ENCODE results near the gene CHCHD3.

CHCHD3 gene

GRCh38 chr7:132778761-132779160 lies 303.1 kb downstream of the CHCHD3 start:
- no peak overlapping the region for H3K27ac ChIP-seq
- TF ChIP-seq CTCF (IDR thresholded peaks at IDR 0.05) (no peak), ZFX (IDR thresholded peaks at IDR 0.05; ENCODE audit: borderline replicate concordance) (no peak)

DNA sequence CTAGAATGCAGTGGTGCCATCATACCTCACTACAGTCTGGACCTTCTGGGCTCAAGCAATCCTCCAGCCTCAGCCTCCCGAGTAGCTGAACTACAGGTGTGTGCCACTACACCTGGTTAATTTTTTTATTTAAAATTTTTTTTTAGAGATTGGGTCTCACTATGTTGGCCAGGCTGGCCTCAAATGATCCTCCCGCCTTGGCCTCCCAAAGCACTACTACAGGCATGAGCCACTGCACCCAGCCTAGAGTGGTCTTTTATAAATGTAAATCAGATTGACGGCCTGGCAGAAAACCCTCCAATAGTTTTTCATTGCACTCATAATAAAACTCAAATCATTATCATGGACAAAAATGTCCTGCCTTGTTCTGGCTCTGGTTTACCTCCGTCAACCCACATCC lies 303.9 kb downstream of the CHCHD3 start:
- TF ChIP-seq CTCF (IDR thresholded peaks at IDR 0.05) (no peak), ZFX (IDR thresholded peaks at IDR 0.05; ENCODE audit: borderline replicate concordance) (no peak)
- no peak overlapping the region for H3K27ac ChIP-seq

- TF ChIP-seq ZFX (IDR thresholded peaks at IDR 0.05; ENCODE audit: borderline replicate concordance) (no peak), CTCF (IDR thresholded peaks at IDR 0.05) (no peak)
- H3K27ac ChIP-seq, result no peak overlapping the region
Measured at GRCh38 chr7:132777414-132777813, 304.5 kb downstream of the CHCHD3 start.

GRCh38 chr7:132776048-132776620 lies 305.8 kb downstream of the CHCHD3 start:
- no peak for TF ChIP-seq CTCF (IDR thresholded peaks at IDR 0.05)

DNA sequence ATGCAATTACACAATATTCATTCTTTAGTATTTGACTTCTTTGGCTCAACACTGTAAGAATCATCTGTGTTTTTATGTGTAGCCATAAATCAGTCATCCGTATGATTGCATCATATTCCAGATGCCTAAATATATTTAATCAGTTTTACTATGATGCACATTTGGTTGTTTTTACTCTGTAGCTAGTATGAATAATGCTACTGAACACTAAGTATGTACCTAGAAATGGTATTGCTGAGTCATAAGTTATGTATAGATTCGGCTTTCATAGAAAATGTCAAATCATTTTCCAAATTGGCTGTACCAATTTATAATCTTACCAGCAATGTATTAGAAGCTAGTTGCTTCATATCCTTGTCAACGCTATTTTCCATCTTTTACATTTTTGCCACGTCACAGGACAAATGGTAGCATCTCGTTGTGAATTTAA lies 308.3 kb downstream of the CHCHD3 start:
- no peak overlapping the region for H3K27ac ChIP-seq
- TF ChIP-seq CTCF (IDR thresholded peaks at IDR 0.05), result no peak
- TF ChIP-seq ZFX (IDR thresholded peaks at IDR 0.05; ENCODE audit: borderline replicate concordance), result no peak

More at GRCh38 chr7:132776048-132776620, 305.8 kb downstream of the CHCHD3 start:
- H3K27ac ChIP-seq, result no peak overlapping the region

- TF ChIP-seq ZFX (IDR thresholded peaks at IDR 0.05; ENCODE audit: borderline replicate concordance), result no peak
- TF ChIP-seq CTCF (IDR thresholded peaks at IDR 0.05), result no peak
- H3K27ac ChIP-seq, result no peak overlapping the region
Measured at GRCh38 chr7:132771301-132771730, 310.6 kb downstream of the CHCHD3 start.

DNA sequence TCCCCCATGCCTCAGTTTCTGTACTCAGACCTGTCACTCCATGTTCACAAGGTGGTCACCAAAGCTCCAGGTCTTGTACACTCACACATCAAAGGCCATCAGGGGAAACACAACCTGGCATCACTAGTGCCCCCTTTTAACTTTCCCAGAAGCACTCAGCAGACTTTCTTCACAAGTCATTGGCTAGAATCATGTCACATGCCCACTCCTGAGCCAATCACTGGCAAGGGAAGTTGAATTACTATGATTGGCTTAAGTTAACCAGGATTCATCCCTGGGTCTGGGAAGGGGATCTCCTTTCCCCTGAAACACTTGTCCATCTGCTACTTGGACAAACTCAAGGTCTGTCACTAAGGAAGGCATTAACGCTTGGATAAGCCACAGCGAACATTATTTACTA lies 311.8 kb downstream of the CHCHD3 start:
- no peak overlapping the region for H3K27ac ChIP-seq
- no peak for TF ChIP-seq CTCF (IDR thresholded peaks at IDR 0.05)
- TF ChIP-seq ZFX (IDR thresholded peaks at IDR 0.05; ENCODE audit: borderline replicate concordance), result no peak

Data from 22Rv1 (cell line).